SU-DHL-6 (cell line): ENCODE measurements around the gene FAM171A2.

ENCODE experiments used
- CTCF ChIP-seq: fragments of 200-600 bp; sonication (generic); IDR thresholded peaks from one replicate; pipeline ENCODE4 v1.5.1; 2017; ENCODE audit warnings: antibody characterized with exemption, mild to moderate bottlenecking, low read length, moderate library complexity; ENCODE audit not compliant: insufficient read depth, poor library complexity, severe bottlenecking
- EZH2phosphoT487 ChIP-seq: fragments of 200-600 bp; sonication (generic), shearing (Covaris generic); conservative IDR thresholded peaks from 2 replicates; pipeline ENCODE4 v1.6.1; 2018; ENCODE audit warnings: mild to moderate bottlenecking, antibody characterized with exemption, low read length, moderate library complexity, mixed read lengths

GRCh38 chr17:44324571-44325275 lies 38.9 kb downstream of the FAM171A2 start, which contains the start of gene SLC25A39:
- TF ChIP-seq CTCF, result no peak
- no peak for TF ChIP-seq EZH2phosphoT487
